HG02642 (cell line): ENCODE data around the gene ENPP3.

Experiments used
- ATAC-seq: cut with Tn5 transposase; IDR thresholded peaks from one replicate; pipeline ENCODE4 v1.9.1; 2021; ENCODE audit warnings: mild to moderate bottlenecking; ENCODE audit not compliant: unreplicated experiment, poor library complexity

Gene ENPP3

GRCh38 chr6:131642565-131642964, 5.5 kb downstream of the ENPP3 start:
- ATAC-seq: no peak

- ATAC-seq: no peak
Observed at GRCh38 chr6:131642987-131643611, 6.0 kb downstream of the ENPP3 start.

GRCh38 chr6:131643855-131644460, 6.9 kb downstream of the ENPP3 start:
- no peak for ATAC-seq

- no peak for ATAC-seq
Observed at GRCh38 chr6:131644921-131645320, 7.8 kb downstream of the ENPP3 start.

- no peak for ATAC-seq
Observed at GRCh38 chr6:131645846-131646245, 8.7 kb downstream of the ENPP3 start.

GRCh38 chr6:131646249-131646670, 9.2 kb downstream of the ENPP3 start:
- ATAC-seq: no peak

GRCh38 chr6:131651782-131652181, 14.7 kb downstream of the ENPP3 start:
- ATAC-seq: no peak

GRCh38 chr6:131652472-131652871, 15.4 kb downstream of the ENPP3 start:
- ATAC-seq: no peak

- ATAC-seq: no peak
Observed at GRCh38 chr6:131654326-131654725, 17.2 kb downstream of the ENPP3 start.

GRCh38 chr6:131655387-131655786, 18.3 kb downstream of the ENPP3 start:
- ATAC-seq: no peak

- ATAC-seq: no peak
Observed at GRCh38 chr6:131655951-131656350, 18.8 kb downstream of the ENPP3 start.

- no peak for ATAC-seq
Observed at GRCh38 chr6:131656667-131657066, 19.6 kb downstream of the ENPP3 start.

GRCh38 chr6:131657222-131657621, 20.1 kb downstream of the ENPP3 start:
- no peak for ATAC-seq

- ATAC-seq: no peak
Observed at GRCh38 chr6:131657630-131658111, 20.6 kb downstream of the ENPP3 start.

GRCh38 chr6:131658287-131658686, 21.2 kb downstream of the ENPP3 start:
- ATAC-seq: no peak

- no peak for ATAC-seq
Observed at GRCh38 chr6:131660195-131660594, 23.1 kb downstream of the ENPP3 start.

GRCh38 chr6:131663578-131664165, 26.6 kb downstream of the ENPP3 start:
- no peak for ATAC-seq

GRCh38 chr6:131669891-131670290, 32.8 kb downstream of the ENPP3 start:
- ATAC-seq: no peak

- no peak for ATAC-seq
Observed at GRCh38 chr6:131673184-131673583, 36.1 kb downstream of the ENPP3 start.

GRCh38 chr6:131678442-131678841, 41.3 kb downstream of the ENPP3 start:
- ATAC-seq: no peak

- no peak for ATAC-seq
Observed at GRCh38 chr6:131680868-131681267, 43.8 kb downstream of the ENPP3 start.

- no peak for ATAC-seq
Observed at GRCh38 chr6:131681585-131681984, 44.5 kb downstream of the ENPP3 start.
